HT1080 (cell line): Measurements from ENCODE around the gene MYO6. TPM values are rescaled to one million over a fixed set of nuclear protein-coding genes. Genes with fewer than 3 reads are reported as not detected.
"Not testable (repeated sequence)": the region's sequence is repeated elsewhere in the genome, so short reads cannot be mapped to it uniquely, and the experiment has no call there.

Experiments used
- DNase-seq: peaks from one replicate; pipeline ENCODE4 v3.0.0-alpha.2; 2015; ENCODE audit warnings: low read depth
- polyA plus RNA-seq, 2 experiments: library from polyadenylated mRNA; depleted of rRNA; stranded (reverse); fragments of >200 nt; gene quantifications; 2 replicates each; pipeline ENCODE4 v1.2.3, GENCODE V29; 2015
- total RNA-seq: library from RNA; depleted of rRNA; stranded (reverse); fragments of >200 nt; shearing (Covaris generic); gene quantifications from 2 replicates; pipeline ENCODE4 v1.2.3, GENCODE V29; 2014; rRNA removed

Gene MYO6
- 4.7 and 6.4 TPM in 2 replicates for total RNA-seq
- 8.8 and 12.1 TPM in 2 replicates for polyA plus RNA-seq (2015; cell fraction: cytosol; rRNA removed)
- polyA plus RNA-seq (2015; cell fraction: nucleus; rRNA removed) = 57.8 and 59.3 TPM in 2 replicates

DNA sequence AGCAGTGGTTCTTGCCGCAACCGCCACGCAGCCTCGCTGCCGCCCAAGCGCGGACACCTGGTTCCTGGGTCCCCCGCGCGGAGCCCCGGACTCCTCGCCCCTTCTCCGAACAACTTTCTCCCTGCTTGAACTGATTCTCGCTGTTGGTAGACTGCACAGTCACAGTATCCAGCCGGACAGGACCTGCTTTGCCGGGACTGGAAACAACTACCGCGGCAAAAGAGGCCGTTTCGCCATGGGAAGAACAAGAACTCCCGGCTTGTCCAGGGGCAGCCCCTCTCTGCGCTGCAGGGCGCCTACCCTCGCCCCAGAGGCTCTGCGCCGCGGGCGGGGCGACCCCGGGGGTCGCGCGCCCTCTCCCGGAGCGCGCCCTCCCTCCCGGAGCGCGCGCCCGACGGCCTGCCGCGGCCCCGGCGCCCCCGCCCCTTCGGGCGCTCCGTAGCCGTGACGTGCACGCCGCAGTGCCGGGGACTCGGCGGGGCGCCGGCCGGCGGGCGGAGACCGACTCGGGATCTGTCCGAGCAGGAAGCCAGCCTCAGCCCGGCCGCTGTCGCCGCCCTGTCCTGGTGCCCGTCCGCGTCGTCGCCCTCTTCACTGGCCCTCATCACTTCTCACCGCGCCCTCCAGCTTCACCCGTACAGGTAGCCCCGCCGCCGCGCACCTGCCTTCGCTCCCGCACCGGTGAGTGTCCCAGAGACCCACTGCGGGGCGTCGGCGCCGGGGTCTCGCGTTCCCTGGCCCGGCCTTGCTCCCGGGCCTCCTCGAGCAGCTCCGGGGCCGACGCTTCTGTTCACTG is at the start of gene MYO6:
MYO6 (plus strand) TSS at position 497 of the 796 bp plus-strand sequence. CDS start 68,309 bp downstream, outside the sequence.
- DNase-seq = peak; percentile 47

DNA sequence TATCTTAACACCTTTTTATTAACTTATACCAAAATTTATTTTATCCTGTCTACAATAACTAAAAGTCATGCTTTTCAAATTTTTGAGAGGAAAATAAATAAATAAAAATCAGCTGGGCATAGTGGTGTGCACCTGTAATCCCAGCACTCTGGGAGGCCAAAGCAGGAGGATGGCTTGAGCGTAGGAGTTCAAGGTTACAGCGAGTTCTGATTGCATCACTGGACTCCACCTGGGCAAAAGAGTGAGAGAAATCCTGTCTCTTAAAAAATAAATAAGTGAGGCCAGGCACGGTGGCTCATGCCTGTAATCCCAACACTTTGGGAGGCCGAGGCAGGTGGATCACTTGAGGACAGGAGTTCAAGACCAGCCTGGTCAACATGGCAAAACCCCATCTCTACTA is 40.7 kb upstream of the MYO6 start:
- DNase-seq = not testable (repeated sequence)

DNA sequence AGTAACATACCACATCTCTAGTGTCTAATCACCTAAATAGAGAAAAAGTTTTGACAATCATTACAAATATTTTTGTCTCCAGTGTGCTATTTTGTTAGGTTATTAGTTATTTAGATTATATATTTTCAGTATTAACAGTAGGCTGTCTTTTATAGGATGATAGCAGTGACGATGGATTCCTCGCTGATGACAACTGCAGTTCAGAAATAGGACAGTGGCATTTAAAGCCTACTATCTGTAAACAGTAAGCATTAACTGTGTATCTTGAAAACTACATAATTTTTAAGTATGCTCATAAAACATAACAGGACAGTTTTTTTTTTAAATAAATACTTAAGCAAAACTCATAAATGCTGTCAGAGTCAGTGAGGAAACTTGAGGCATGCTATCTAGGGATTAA is 37.9 kb upstream of the MYO6 start:
- no peak for DNase-seq

DNA sequence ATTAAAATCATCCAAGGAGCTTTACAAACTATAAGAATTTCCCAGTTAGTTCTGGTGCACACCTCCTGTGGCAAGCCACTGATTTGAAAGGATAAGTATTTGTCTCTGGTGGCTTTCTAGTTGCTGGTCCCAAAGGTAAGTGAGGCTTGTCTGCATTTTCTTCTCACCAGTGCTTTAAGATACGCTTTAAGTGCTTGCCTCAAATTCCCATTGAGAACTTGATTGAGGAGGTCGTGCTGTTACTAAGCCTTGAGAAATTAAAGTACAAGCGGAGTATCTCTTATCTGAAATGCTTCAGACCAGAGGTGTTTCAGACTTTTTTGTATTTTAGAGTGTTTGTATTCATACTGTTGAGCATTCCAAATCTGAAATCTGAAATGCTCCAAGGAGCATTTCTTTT is 29.9 kb upstream of the MYO6 start:
- DNase-seq = no peak

DNA sequence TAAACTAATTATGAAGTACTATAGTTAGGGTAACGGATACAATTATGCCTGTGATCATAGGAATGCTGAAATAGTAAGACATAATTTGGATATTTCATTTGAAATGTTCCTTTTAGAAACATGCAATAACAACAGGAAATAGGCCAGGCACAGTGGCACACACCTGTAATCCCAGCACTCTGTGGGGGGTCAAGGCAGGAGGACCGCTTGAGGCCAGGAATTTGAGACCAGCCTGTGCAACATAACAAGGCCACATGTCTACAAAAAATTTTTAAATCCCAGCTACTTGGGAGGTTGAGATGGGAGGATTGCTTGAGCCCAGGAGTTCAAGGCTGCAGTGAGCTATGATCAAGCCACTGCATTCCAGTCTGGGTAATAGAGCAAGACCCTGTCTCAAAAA is 25.7 kb upstream of the MYO6 start:
- no peak for DNase-seq

DNA sequence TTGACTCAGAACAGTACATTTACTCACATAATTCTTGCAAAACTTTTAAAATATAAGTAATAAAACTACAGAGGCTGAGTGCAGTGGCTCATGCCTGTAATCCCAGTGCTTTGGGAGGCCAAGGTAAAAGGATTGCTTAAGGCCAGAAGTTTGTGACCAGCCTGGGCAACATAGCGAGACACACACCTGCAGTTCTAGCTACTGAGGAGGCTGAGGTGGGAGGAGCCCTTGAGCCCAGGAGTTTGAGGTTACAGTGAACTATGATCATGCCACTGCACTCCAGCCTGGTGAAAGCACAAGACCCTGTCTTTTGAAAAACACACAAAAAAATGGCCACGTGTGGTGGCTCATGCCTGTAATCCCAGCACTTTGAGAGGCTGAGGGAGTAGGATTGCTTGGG is 21.8 kb upstream of the MYO6 start:
- DNase-seq = no peak

DNA sequence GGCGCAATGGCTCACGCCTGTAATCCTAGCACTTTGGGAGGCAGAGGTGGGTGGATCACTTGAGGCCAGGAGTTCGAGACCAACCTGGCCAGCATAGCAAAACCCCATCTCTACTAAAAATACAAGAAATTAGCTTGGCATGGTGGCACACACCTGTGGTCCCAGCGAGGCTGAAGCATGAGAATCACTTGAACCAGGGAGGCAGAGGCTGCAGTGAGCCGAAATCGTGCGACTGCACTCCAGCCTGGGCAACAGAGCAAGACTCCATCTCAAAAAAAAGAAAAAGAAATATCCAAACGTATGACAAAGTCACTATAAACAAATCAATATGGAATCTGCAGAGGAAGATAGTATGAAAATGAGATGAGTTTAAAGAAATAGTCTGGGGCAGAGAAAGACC is 18.0 kb upstream of the MYO6 start:
- not testable (repeated sequence) for DNase-seq

DNA sequence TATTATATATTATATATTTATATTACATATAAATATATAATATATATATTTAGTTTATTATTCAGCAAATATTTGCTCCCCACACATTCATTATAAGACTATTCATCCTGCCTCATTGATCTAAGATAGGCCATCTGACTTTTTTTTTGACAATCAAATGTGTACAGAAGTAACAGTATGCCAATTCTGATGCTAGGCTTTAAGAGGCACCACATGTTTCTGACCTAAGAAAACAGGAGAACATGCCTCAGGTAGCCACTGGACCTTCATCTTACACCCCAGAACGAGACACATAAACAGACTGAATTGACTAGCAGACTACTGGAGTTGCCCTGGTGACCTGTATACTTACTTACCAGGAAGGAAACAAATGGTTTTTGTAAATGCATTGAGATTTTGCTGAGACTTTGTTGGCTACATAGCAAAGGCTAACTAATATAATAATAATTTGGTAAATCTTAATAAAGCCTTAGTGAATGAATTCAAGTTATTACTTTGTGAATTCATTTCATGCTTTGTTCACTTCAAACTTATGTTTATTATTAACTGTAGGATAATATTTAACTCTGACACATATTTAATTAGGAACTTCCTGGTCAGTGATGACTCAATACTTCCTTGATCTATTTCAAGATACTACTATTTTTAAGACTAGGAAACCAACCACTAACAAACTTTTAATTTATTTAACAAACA is 13.4 kb upstream of the MYO6 start:
- DNase-seq = no peak

DNA sequence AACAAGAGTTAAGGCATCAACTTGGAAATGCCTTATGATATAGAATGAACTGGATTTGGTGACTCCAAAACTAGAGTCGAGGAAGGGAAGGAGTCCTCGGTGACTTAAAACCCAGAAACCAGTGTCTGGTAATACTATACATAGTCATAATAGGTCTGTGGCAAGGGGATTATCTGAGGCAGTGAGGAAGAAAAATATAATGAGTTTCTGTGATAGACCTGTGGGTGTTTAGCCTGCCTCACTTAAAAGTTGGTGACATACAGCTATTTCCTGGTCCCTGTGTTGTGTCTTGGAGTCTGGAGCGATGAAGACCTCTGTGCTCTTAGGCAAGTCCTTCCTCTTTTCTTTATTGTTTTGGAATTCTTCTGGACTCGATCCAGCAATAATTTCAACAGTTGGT is 5.1 kb upstream of the MYO6 start:
- no peak for DNase-seq

DNA sequence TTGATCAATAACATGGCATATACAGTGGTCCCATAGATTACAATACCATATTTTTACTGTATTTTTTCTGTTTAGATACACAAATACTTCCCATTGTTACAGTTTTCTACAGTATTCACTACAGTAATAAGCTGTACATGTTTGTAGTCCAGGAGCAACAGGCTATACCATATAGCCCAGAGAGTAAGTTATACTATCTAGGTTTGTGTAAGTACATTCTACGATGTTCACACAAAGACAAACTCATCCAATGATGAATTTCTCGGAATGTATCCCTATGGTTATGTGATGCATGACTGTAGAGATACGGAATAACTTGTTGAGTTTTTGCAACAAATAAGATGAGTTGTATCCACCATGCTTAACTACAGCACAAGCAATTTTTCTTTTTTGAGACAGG is 3.6 kb upstream of the MYO6 start:
- no peak for DNase-seq

DNA sequence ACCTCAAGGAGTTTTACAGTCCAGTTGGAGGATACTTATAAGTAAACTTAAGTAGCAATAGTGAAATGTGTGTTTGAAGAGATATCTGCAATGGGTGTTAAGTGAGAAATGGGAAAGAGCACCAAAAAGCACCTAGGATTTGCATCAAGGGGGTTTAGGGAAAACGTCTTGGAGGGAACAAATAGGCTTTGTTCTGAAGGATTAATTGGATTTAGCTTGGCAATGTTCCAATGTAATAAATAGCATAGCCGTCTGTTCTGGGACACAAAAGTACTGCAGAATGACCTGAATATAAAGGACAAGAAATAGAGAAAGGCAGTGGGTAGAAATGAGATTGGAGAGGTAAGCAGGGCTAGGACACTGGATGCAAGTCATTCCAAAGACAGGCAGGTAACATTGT is 2.8 kb upstream of the MYO6 start:
- no peak for DNase-seq

DNA sequence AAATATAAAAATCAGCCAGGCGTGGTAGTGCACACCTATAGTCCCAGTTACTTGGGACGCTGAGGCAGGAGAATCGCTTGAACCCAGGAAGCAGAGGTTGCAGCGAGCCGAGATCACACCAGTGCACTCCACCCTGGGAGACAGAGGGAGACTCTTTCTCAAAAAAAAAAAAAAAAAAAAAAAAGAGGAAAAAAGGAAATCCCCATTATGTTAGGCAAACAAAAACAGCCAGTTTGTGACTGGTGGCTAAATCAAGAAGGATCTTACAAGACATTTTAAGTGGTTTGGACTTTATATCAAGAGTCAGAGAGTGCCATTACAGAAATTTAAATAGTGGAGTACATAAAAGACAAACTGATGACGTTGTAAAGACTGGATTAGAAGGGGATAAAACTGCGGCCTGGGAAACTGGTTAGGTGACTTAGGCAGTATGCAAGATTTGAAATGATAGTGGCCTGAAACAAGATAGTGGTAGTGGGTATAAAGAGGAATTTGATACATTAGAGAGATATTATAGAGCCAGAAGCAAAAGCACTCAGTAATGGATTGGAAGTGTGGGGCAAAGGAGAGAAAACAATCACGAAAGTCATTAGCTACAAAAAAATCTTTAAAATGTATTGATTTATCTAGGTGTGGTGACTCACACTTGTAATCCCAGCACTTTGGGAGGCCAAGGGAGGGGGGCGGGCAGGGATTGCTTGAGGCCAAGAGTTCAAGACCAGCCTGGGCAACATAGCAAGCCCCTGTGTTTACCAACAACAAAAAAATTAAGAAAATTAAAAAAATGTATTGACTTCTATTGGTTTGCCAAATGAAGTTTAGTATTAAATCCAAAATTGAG is 1.7 kb upstream of the MYO6 start:
- no peak for DNase-seq

DNA sequence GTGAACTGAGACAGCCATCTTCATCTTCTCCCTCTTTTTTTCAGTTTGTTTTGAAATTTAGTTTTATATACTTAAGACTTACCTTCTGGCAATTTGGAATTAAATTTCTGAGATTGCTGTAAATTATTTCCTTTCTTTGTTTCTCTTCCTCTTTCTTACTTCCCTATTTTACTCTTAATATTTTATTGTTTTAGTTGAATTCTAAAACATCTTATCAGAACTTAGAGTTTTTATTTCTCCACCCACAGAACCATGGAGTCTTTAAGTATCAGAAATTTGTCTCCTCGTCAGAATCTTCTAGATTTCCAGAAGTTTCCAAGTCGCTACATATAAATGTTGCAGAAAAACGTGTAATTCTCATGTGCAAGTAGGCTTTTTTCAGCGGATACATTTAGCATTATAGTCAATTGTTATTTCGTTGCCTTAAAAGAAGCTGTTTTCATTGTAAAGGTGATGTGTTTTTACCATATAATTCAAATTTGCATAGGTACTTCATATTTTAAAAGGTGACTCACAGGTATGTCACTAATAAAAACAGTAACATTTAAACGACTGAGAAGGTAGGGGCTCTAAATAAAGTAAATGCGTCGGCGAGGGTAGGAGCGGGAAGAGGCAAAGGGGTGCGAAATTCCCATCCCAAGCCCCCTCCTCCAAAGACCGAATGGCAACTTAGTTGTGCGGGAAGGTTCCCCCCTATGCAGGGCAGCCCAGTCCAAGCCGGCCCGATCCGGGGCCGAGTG is 866 bp upstream of the MYO6 start:
- DNase-seq = no peak

DNA sequence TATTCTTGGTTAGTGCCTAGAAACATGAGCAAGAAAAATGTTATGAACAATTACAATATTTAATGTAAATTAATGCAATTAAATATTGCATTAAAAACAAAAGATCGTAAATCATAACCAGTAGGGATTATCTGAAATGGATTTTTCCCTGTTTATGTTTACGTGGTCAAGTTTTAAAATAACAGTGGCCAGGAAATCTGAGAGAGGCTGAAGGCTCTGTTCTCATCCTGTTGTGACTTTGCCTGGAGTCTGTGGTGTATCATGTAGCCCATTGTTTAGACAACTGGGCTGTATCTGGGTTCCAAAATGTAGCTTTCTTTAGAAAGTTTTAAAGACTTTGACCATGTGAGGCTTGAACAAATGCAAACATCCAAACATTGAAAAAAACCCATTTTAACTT is 2.4 kb downstream of the MYO6 start:
- no peak for DNase-seq

DNA sequence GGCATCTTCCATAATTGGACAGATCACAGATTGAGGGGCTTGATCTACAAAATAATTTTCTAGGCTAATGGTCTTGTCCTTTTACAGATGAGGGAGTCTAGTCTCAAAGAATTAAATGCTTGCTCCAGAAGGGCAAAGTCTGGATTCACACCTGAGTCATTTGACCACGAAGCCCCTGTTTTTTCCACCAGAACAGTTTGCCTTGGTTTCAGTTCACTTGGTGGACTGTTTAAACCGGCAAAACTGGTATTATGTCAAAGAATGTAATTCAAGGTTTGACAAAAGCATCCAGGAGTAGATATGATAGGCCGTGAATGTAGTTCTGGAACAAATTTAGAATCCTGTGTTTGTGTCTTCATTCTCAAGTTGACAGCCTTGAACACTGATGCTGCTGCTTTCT is 3.3 kb downstream of the MYO6 start:
- DNase-seq = peak; percentile 33

DNA sequence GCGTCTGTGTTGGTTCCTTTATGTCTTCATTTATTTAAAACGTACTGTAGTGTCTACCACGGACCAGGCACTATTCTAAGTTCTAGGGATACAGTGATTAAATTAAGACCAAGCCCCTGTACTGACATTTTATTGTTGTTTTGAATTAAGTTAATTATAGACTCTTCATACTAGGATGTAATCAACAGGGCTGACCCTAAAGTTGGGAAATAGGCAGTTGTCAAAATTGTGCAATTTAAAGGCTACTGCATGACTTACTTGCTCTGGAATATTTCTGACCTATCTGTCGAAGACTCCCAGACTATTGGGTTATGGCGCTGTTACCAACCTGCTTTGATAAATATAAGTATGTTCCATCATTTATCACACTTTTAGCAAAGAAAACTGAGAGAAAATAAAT is 6.7 kb downstream of the MYO6 start:
- DNase-seq = no peak

DNA sequence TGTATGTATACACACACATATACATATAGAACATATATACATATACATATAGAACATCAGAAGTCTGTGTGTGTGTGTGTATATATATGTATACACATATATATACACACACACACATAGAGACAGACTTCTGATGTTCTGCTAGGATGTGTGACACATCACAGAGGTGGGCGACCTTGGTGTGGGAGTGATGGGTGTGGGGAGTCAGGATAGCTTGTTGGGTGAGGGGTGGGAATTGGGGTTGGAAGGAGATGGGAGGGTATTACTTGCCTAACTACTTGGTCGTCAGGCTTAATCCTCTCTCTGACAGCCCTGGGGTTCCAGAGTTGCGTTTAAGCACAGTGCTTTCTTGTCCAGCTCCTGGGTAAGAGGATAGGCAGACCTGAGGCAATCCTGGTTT is 8.3 kb downstream of the MYO6 start:
- no peak for DNase-seq

DNA sequence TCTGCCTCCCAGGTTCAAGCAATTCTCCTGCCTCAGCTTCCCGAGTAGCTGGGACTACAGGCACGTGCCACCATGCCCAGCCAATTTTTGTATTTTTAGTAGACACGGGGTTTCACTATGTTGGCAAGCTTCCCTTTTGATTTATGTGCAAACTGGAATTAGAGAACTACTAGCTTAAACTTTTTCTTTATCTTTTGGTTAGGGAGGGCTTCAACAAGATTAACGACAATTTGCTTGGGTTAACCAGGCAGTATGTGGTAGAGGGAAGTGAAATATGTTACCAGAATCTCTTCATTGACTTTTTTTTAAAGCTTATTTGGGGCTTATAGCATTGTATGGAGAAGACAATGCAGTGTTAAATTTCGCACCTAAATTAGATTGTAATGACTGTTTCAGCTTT is 9.0 kb downstream of the MYO6 start:
- no peak for DNase-seq

DNA sequence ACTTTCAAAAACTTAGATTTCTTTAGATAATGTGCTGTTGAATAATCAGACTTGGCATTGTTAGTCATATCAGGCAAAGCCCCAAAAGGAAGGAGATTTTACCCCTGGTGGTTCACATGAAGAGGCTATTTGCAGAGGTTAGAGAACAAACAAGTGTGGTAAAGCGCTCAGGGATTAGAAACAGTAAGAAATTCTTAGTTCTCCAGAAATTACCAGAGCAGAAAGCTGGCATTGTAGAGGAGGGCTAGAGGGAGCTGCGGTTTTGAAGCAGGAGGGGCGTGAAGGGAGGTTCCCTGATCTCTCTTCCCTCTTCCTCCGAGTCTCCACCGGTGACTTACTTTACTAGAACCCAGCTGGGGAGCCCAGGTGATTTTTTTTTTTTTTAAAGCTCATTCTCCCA is 10.2 kb downstream of the MYO6 start:
- DNase-seq = no peak

DNA sequence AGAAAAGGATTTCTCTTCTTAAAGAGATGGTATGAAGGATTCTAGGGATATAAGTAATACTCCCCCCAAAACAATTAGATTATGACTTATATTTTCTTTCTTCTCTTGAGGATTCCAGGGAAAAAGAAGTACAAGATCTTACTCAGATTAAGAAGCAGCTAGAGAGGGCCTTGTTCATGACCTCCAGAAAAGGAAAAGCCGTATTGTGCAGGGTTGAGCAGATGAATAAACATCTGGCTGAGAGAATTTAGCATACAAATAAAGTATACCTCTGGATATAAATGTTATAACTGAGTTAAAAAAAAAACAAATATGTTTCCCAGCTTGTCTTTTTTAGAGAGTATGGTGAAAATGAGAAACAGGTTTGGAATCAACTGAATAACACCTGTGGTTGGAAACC is 11.3 kb downstream of the MYO6 start:
- no peak for DNase-seq

DNA sequence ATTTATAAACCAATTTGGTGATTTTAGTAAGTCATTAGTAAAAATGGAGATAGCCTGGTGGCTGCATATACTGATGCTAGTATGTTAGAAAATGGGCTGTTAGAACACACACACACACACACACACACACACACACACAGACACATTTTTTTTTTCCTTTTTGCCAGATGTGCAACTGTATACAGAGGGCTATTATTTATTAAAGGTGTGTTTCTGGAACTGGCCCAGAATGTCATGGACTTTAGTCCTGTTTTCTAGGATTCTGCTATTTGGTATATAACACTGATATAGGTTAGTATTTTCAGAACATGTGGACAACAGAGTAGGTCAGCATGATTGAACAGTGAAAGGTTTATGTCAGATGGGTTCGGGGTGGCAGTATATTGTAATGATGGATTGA is 12.4 kb downstream of the MYO6 start:
- no peak for DNase-seq
